MM.1S (cell line): Measurements from ENCODE around the gene CTTN.

Source experiments
- DNase-seq: peaks from one replicate; pipeline ENCODE4 v3.0.0-alpha.2; 2015
- H2AFZ ChIP-seq: fragments of 300-600 bp; sonication (generic); 2 replicates; pipeline ENCODE4 v1.6.0; 2016; ENCODE audit warnings: antibody characterized with exemption, low read length
- H3F3A ChIP-seq: fragments of 300-600 bp; sonication (generic); 2 replicates; pipeline ENCODE4 v1.6.1; 2016; ENCODE audit warnings: mild to moderate bottlenecking, antibody characterized with exemption, low read length, moderate library complexity, mixed read lengths; ENCODE audit not compliant: insufficient read depth
- H3K27ac ChIP-seq: fragments of 300-600 bp; sonication (generic); 2 replicates; pipeline ENCODE4 v1.5.1; 2016; ENCODE audit warnings: mild to moderate bottlenecking, low read length
- H3K27me3 ChIP-seq: fragments of 300-600 bp; sonication (generic); replicated peaks from 2 replicates; pipeline ENCODE4 v1.6.0; 2016; ENCODE audit warnings: low read length; ENCODE audit not compliant: insufficient read depth
- H3K36me3 ChIP-seq: fragments of 300-600 bp; sonication (generic); replicated peaks from 2 replicates; pipeline ENCODE4 v1.6.1; 2016; ENCODE audit warnings: mild to moderate bottlenecking, low read length, mixed read lengths; ENCODE audit not compliant: insufficient read depth
- H3K4me1 ChIP-seq: fragments of 300-600 bp; sonication (generic); 2 replicates; pipeline ENCODE4 v1.6.1; 2016; ENCODE audit warnings: low read length, mixed read lengths
- H3K4me2 ChIP-seq: fragments of 300-600 bp; sonication (generic); 2 replicates; pipeline ENCODE4 v1.6.0; 2016; ENCODE audit warnings: low read depth, low read length
- H3K4me3 ChIP-seq: fragments of 300-600 bp; sonication (generic); 2 replicates; pipeline ENCODE4 v1.5.1; 2016; ENCODE audit warnings: low read length, mixed read lengths
- H3K79me2 ChIP-seq: fragments of 300-600 bp; sonication (generic); 2 replicates; pipeline ENCODE4 v1.6.1; 2016; ENCODE audit warnings: mixed run types, low read length, mixed read lengths
- H3K9ac ChIP-seq: fragments of 300-600 bp; sonication (generic); 2 replicates; pipeline ENCODE4 v1.6.1; 2016; ENCODE audit warnings: low read length, mixed read lengths
- H3K9me2 ChIP-seq: fragments of 300-600 bp; sonication (generic); replicated peaks from 2 replicates; pipeline ENCODE4 v1.6.1; 2016; ENCODE audit warnings: mild to moderate bottlenecking, low read length, mixed read lengths; ENCODE audit not compliant: insufficient read depth
- H3K9me3 ChIP-seq: fragments of 300-600 bp; sonication (generic); replicated peaks from 2 replicates; pipeline ENCODE4 v1.6.1; 2016; ENCODE audit warnings: mild to moderate bottlenecking, low read length, mixed read lengths; ENCODE audit not compliant: insufficient read depth
- H4K20me1 ChIP-seq: fragments of 300-600 bp; sonication (generic); 2 replicates; pipeline ENCODE4 v1.6.1; 2016; ENCODE audit warnings: mild to moderate bottlenecking, low read length, moderate library complexity, mixed read lengths; ENCODE audit not compliant: insufficient read depth
- EZH2 ChIP-seq: fragments of 300-600 bp; sonication (generic); optimal IDR thresholded peaks from 2 replicates; pipeline ENCODE3; 2017; ENCODE audit warnings: low read depth, mild to moderate bottlenecking, antibody characterized with exemption, low read length, mixed read lengths
- EZH2phosphoT487 ChIP-seq: fragments of 300-600 bp; sonication (generic); IDR thresholded peaks from 2 replicates; pipeline ENCODE4 v1.6.1; 2018; ENCODE audit warnings: antibody characterized with exemption, low read length
- TF ChIP-seq, protein P1 (sequence below): fragments of 300-600 bp; sonication (generic); IDR thresholded peaks from 2 replicates; pipeline ENCODE4 v1.5.1; 2016; ENCODE audit warnings: antibody characterized with exemption, low read length, mixed read lengths

The CTTN gene

DNA sequence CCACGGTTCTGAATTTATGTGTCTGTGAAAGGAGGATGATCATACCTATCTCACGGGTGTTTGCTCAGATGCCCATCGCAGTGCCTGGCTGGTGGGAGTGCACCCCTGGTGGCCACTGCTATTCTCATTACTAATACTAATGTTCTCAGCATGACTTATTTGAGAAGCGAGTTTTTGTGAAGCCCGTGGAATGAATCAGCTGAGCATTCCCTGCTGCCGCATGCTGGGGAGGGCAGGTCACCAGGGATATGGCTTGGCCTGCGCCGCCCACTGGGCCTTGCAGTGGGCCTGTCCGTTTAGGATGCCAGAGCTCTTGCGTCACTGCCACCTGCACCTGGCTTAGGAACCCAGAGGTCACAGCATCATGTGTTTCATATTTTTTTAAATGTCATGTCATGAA, 16.9 kb downstream of the CTTN start:
- H3K4me2 ChIP-seq: no peak overlapping the region
- no peaks in the 10 kb centered on the region for H3K79me2 ChIP-seq
- no peak for TF ChIP-seq EZH2phosphoT487
- TF ChIP-seq EZH2: no peak
- TF ChIP-seq, protein P1, sequence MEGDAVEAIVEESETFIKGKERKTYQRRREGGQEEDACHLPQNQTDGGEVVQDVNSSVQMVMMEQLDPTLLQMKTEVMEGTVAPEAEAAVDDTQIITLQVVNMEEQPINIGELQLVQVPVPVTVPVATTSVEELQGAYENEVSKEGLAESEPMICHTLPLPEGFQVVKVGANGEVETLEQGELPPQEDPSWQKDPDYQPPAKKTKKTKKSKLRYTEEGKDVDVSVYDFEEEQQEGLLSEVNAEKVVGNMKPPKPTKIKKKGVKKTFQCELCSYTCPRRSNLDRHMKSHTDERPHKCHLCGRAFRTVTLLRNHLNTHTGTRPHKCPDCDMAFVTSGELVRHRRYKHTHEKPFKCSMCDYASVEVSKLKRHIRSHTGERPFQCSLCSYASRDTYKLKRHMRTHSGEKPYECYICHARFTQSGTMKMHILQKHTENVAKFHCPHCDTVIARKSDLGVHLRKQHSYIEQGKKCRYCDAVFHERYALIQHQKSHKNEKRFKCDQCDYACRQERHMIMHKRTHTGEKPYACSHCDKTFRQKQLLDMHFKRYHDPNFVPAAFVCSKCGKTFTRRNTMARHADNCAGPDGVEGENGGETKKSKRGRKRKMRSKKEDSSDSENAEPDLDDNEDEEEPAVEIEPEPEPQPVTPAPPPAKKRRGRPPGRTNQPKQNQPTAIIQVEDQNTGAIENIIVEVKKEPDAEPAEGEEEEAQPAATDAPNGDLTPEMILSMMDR: no peak
- peaks cover 68% of the 10 kb centered on the region for H3K27me3 ChIP-seq
- no peak overlapping the region for H2AFZ ChIP-seq
- H3K9me2 ChIP-seq: no peaks in the 10 kb centered on the region
- DNase-seq: no peak
- H3K9me3 ChIP-seq: no peaks in the 10 kb centered on the region
- no peaks in the 10 kb centered on the region for H3K36me3 ChIP-seq
- H3F3A ChIP-seq: no peaks in the 10 kb centered on the region
- no peaks in the 10 kb centered on the region for H4K20me1 ChIP-seq
- no peaks in the 10 kb centered on the region for H3K4me1 ChIP-seq
- no peak overlapping the region for H3K9ac ChIP-seq
- no peak overlapping the region for H3K27ac ChIP-seq
- no peak overlapping the region for H3K4me3 ChIP-seq

DNA sequence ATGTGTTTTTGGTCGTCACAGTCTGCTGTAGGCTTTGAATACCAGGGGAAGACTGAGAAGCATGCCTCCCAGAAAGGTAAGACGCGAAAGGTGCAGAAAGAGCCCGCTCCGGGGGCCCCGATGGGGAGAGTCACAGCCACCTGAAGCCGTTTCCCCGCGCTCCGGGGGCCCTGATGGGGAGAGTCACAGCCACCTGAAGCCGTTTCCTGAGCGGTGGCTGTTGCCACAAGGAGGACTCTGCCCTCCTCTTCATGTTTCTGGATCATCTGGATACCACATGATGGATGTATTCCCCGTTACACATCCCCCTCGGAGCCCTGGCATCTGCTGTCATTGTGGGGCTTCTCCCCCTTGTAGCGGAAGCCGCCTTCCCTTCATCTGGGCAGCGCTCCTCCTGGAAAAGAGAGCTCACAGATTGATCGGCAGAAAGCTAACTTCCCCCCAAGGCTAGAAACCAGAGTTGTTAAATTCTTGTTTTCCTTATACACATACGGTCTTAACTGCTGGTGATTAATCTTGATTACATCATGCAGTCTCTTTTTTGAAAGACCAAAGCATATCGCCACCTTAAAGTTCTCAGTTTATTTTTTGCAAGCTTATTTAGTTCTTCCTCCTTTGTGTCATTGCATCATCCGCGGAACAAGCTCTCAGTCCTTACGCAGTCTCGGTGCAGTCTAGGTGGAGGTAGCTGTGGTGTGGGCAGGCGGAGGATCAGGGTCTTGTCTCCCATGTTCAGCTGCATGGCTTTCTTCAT, 17.5 kb downstream of the CTTN start:
- Histone ChIP-seq H4K20me1 (no peaks in the 10 kb centered on the region), H3K9me2 (no peaks in the 10 kb centered on the region), H3K36me3 (no peaks in the 10 kb centered on the region), H3K4me2 (no peak overlapping the region), H3K4me3 (no peak overlapping the region), H3K27ac (no peak overlapping the region), H3K9ac (no peak overlapping the region), H3K4me1 (no peaks in the 10 kb centered on the region), H3K9me3 (no peaks in the 10 kb centered on the region), H3K27me3 (peaks cover 70% of the 10 kb centered on the region), H3F3A (no peaks in the 10 kb centered on the region), H2AFZ (no peak overlapping the region), H3K79me2 (no peaks in the 10 kb centered on the region)
- DNase-seq: no peak
- no peak for TF ChIP-seq EZH2phosphoT487

DNA sequence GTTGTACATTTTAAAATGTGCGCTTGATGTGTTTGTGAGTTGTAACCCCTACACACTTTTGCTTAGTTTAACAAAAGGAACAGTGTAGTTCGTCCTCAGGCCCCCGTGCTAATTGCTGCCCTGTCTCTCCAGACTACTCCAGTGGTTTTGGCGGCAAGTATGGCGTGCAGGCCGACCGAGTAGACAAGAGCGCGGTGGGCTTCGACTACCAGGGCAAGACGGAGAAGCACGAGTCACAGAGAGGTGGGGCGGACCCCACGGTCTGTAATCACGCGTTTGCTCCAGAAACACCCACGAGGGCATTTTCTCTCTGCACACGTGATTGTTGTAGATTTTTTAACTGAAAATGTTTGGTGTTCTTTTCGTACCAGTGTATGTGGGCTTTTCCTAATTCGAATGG, 18.6 kb downstream of the CTTN start:
- Histone ChIP-seq H3K9me3 (no peaks in the 10 kb centered on the region), H3K4me3 (no peak overlapping the region), H3F3A (no peaks in the 10 kb centered on the region), H3K4me2 (no peak overlapping the region), H3K27ac (no peak overlapping the region), H3K4me1 (no peaks in the 10 kb centered on the region), H3K9ac (no peak overlapping the region), H3K79me2 (no peaks in the 10 kb centered on the region), H2AFZ (no peak overlapping the region), H3K36me3 (no peaks in the 10 kb centered on the region), H4K20me1 (no peaks in the 10 kb centered on the region), H3K27me3 (peaks cover 75% of the 10 kb centered on the region), H3K9me2 (no peaks in the 10 kb centered on the region)
- no peak for DNase-seq
- TF ChIP-seq EZH2phosphoT487 (no peak), EZH2 (no peak)
- TF ChIP-seq, protein P1: no peak

DNA sequence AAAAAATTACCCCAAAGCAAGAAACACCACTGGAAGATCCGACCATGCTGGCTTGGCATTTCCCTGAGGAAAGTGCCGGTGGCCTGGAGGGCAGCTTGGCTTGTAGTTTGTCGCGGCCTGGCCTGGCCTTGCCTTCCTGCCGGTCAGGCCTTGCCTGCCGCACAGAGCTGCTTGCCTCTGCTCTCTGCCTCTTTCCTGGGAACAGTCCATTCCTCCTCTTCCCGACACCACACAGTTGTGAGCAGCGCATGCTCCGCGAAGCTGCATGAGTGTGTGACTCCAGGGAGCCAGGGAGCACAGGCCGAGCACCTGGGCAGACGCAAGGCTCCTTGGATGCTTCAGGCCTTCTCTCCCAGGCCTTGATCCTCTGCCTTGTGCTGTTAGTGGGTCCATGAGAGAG, 19.8 kb downstream of the CTTN start:
- H3K9me2 ChIP-seq: no peaks in the 10 kb centered on the region
- no peak overlapping the region for H3K9ac ChIP-seq
- H3K9me3 ChIP-seq: no peaks in the 10 kb centered on the region
- no peaks in the 10 kb centered on the region for H3K79me2 ChIP-seq
- H3K27ac ChIP-seq: no peak overlapping the region
- TF ChIP-seq, protein P1: no peak
- no peak for TF ChIP-seq EZH2
- no peak for TF ChIP-seq EZH2phosphoT487
- H3K4me2 ChIP-seq: no peak overlapping the region
- no peak overlapping the region for H2AFZ ChIP-seq
- no peak for DNase-seq
- no peaks in the 10 kb centered on the region for H3F3A ChIP-seq
- no peak overlapping the region for H3K4me3 ChIP-seq
- H3K27me3 ChIP-seq: peaks cover 74% of the 10 kb centered on the region
- no peaks in the 10 kb centered on the region for H3K4me1 ChIP-seq
- H4K20me1 ChIP-seq: no peaks in the 10 kb centered on the region
- H3K36me3 ChIP-seq: no peaks in the 10 kb centered on the region
